ENCODE data around the gene PASD1. TPM values are rescaled to one million over a fixed set of nuclear protein-coding genes. Genes with fewer than 3 reads are reported as not detected.

Gene PASD1
- total RNA-seq, 1 experiment from 2014 or later, result not detected

DNA sequence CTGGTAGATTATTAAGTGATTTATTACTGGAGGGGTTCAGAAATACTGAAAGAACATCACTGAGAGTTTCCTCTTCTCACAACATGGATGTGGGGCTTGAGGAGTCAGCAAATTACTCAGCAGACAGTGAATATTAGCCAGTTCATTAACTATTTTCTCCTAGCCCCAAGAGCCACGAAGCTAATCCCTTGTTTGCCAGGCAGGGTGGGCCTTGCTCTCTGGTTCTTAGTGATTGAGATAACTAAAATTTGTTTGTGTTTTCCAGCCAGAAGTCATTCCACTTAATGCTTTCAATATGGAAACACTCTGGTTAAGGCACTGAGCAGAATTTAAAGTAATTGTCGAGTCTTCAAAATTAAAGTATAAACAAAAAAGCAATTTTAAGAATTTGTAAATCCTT, 40.1 kb upstream of the PASD1 start:
- CTCF ChIA-PET, result no interaction called here
- DNase-seq, result no peak
- TF ChIP-seq, protein P1, sequence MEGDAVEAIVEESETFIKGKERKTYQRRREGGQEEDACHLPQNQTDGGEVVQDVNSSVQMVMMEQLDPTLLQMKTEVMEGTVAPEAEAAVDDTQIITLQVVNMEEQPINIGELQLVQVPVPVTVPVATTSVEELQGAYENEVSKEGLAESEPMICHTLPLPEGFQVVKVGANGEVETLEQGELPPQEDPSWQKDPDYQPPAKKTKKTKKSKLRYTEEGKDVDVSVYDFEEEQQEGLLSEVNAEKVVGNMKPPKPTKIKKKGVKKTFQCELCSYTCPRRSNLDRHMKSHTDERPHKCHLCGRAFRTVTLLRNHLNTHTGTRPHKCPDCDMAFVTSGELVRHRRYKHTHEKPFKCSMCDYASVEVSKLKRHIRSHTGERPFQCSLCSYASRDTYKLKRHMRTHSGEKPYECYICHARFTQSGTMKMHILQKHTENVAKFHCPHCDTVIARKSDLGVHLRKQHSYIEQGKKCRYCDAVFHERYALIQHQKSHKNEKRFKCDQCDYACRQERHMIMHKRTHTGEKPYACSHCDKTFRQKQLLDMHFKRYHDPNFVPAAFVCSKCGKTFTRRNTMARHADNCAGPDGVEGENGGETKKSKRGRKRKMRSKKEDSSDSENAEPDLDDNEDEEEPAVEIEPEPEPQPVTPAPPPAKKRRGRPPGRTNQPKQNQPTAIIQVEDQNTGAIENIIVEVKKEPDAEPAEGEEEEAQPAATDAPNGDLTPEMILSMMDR (IDR thresholded peaks at IDR 0.05; ENCODE audit: unreplicated experiment), result no peak
- Mint-ChIP-seq H3K36me3 (ENCODE audit: insufficient read depth, unreplicated experiment) (no peaks in the 10 kb centered on the region), H3K27ac (ENCODE audit: unreplicated experiment) (no peak overlapping the region), H3K4me1 (ENCODE audit: low read depth, unreplicated experiment) (no peaks in the 10 kb centered on the region), H3K4me3 (ENCODE audit: low read depth, unreplicated experiment) (no peak overlapping the region), H3K27me3 (ENCODE audit: unreplicated experiment) (peaks cover 14% of the 10 kb centered on the region), H3K9me3 (ENCODE audit: low read depth, unreplicated experiment) (no peaks in the 10 kb centered on the region)
- intact Hi-C loops (cut with micrococcal nuclease; ENCODE audit: unreplicated experiment), result no loop called here
- BruUV-seq (replicated peaks), result no TSS peak

DNA sequence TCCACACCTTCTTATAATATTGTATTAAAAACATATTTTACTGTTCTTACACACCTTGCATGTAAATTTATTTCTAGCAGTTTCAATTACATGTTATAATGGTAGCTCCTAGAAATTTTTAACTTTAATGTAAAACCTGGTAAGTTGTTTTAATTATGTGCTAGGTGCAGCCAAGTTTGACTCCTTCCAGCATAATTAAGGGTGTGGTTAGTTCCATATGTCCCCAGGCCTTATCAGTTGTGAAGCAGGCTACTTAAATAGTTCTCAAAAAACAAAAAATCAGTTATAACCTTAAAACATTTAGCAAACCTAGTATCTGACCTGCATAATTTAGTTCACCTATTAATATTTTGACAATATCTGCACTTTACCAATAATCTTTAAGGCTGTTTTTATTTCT, 26.9 kb upstream of the PASD1 start:
- Mint-ChIP-seq H3K9me3 (ENCODE audit: low read depth, unreplicated experiment) (no peaks in the 10 kb centered on the region), H3K27ac (ENCODE audit: unreplicated experiment) (no peak overlapping the region), H3K4me3 (ENCODE audit: low read depth, unreplicated experiment) (no peak overlapping the region), H3K4me1 (ENCODE audit: low read depth, unreplicated experiment) (no peaks in the 10 kb centered on the region), H3K36me3 (ENCODE audit: insufficient read depth, unreplicated experiment) (no peaks in the 10 kb centered on the region), H3K27me3 (ENCODE audit: unreplicated experiment) (no peaks in the 10 kb centered on the region)
- CTCF ChIA-PET, result no interaction called here
- DNase-seq, result no peak
- no TSS peak for BruUV-seq (replicated peaks)
- TF ChIP-seq, protein P1 (IDR thresholded peaks at IDR 0.05; ENCODE audit: unreplicated experiment), result no peak
- intact Hi-C loops (cut with micrococcal nuclease; ENCODE audit: unreplicated experiment), result no loop called here

DNA sequence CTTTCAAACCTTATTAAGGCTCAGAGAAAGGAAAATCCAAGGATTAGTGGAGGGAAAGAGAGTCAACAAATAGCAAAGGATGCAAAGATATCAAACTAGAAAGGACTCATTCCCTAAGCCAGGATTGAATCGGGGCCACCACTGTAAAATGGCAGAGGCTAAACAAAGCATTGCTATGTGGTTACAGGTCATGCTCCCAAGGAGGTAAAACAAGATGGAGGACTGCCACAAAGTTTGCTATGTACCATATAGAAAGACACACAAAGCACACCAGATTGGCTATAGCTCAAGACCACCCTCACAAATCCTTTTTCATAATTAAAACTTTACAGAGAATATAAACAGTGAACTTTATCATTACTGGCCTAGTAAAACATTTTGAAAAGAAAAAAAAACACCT, 25.9 kb upstream of the PASD1 start:
- no peaks in the 10 kb centered on the region for H3K27me3 Mint-ChIP-seq (ENCODE audit: unreplicated experiment)
- H3K4me1 Mint-ChIP-seq (ENCODE audit: low read depth, unreplicated experiment), result no peaks in the 10 kb centered on the region
- no peaks in the 10 kb centered on the region for H3K9me3 Mint-ChIP-seq (ENCODE audit: low read depth, unreplicated experiment)
- no TSS peak for BruUV-seq (replicated peaks)
- DNase-seq, result no peak
- intact Hi-C loops (cut with micrococcal nuclease; ENCODE audit: unreplicated experiment), result no loop called here
- CTCF ChIA-PET, result no interaction called here
- no peaks in the 10 kb centered on the region for H3K36me3 Mint-ChIP-seq (ENCODE audit: insufficient read depth, unreplicated experiment)
- TF ChIP-seq, protein P1 (IDR thresholded peaks at IDR 0.05; ENCODE audit: unreplicated experiment), result no peak
- H3K27ac Mint-ChIP-seq (ENCODE audit: unreplicated experiment), result no peak overlapping the region
- no peak overlapping the region for H3K4me3 Mint-ChIP-seq (ENCODE audit: low read depth, unreplicated experiment)

DNA sequence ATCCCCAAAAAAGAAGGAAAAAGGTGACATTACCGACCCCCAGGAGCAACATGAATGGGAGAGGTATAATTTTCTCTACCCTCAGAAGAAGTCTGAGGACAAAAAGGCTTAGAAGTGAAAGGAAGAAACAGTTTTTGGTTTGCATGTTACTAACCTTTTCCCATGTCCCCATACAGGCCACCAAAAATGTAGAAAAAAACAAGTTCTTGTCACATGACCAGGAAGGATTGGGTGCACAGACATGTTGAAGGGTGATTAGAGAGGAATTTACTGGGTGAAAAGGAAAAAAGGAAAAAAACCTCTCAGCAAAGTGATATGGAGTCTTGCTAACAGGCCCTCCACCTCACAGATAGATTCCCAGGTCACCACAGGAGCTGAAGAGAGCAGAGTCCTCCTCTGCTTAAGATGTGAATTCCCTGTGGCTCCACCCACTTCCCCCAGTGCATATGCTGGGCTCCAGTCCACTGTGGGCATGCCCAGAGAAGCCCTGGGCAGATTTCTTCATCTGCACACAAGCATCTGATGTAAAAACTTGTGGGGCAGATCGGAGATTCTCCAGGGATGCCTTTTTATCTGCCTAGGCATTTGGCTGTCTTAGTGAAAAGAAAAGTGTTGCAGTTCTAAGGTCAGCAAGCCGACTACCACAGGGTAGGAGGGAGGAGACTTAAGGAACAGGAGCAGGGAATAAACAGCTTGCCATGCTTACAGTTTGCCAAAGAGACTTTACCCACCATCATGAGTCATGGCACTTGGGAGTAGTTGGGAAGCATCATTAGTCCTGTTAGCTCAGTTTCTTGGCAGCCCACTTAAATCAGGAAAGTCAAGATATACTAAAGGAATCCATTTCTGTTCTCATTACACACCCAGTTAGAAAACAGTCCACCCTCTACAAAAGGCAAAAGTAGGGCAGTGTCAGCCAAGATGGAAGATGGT, 25.0 kb upstream of the PASD1 start:
- H3K27ac Mint-ChIP-seq (ENCODE audit: unreplicated experiment), result no peak overlapping the region
- CTCF ChIA-PET, result no interaction called here
- no peak overlapping the region for H3K4me3 Mint-ChIP-seq (ENCODE audit: low read depth, unreplicated experiment)
- no peaks in the 10 kb centered on the region for H3K9me3 Mint-ChIP-seq (ENCODE audit: low read depth, unreplicated experiment)
- no peaks in the 10 kb centered on the region for H3K36me3 Mint-ChIP-seq (ENCODE audit: insufficient read depth, unreplicated experiment)
- no TSS peak for BruUV-seq (replicated peaks)
- TF ChIP-seq, protein P1 (IDR thresholded peaks at IDR 0.05; ENCODE audit: unreplicated experiment), result no peak
- no peaks in the 10 kb centered on the region for H3K4me1 Mint-ChIP-seq (ENCODE audit: low read depth, unreplicated experiment)
- intact Hi-C loops (cut with micrococcal nuclease; ENCODE audit: unreplicated experiment), result no loop called here
- DNase-seq, result no peak
- H3K27me3 Mint-ChIP-seq (ENCODE audit: unreplicated experiment), result no peaks in the 10 kb centered on the region

All from Calu3 (cell line).